HG03571 (cell line): ENCODE data around the gene LRBA.

Experiments used
- ATAC-seq: cut with Tn5 transposase; IDR thresholded peaks from one replicate; pipeline ENCODE4 v1.9.1; 2021; ENCODE audit not compliant: unreplicated experiment

LRBA gene

GRCh38 chr4:150252741-150253140 lies 762.3 kb downstream of the LRBA start:
- ATAC-seq, result no peak

- no peak for ATAC-seq
Measured at GRCh38 chr4:150252306-150252705, 762.8 kb downstream of the LRBA start.

GRCh38 chr4:150251752-150252190 lies 763.3 kb downstream of the LRBA start:
- no peak for ATAC-seq

GRCh38 chr4:150250998-150251651 lies 764.0 kb downstream of the LRBA start:
- ATAC-seq, result no peak

GRCh38 chr4:150250293-150250997 lies 764.6 kb downstream of the LRBA start:
- no peak for ATAC-seq

GRCh38 chr4:150248181-150248580 lies 766.9 kb downstream of the LRBA start:
- no peak for ATAC-seq

GRCh38 chr4:150247184-150247583 lies 767.9 kb downstream of the LRBA start:
- no peak for ATAC-seq

- no peak for ATAC-seq
Measured at GRCh38 chr4:150244600-150244999, 770.5 kb downstream of the LRBA start.

GRCh38 chr4:150243932-150244331 lies 771.2 kb downstream of the LRBA start:
- no peak for ATAC-seq

- ATAC-seq, result no peak
Measured at GRCh38 chr4:150242820-150243458, 772.1 kb downstream of the LRBA start.

- no peak for ATAC-seq
Measured at GRCh38 chr4:150240011-150240410, 775.1 kb downstream of the LRBA start.

GRCh38 chr4:150238591-150238990 lies 776.5 kb downstream of the LRBA start:
- no peak for ATAC-seq

- ATAC-seq, result no peak
Measured at GRCh38 chr4:150237110-150237872, 777.8 kb downstream of the LRBA start.

- ATAC-seq, result no peak
Measured at GRCh38 chr4:150236626-150237025, 778.5 kb downstream of the LRBA start.

GRCh38 chr4:150235808-150236271 lies 779.2 kb downstream of the LRBA start:
- no peak for ATAC-seq

GRCh38 chr4:150235317-150235716 lies 779.8 kb downstream of the LRBA start:
- ATAC-seq, result no peak

- no peak for ATAC-seq
Measured at GRCh38 chr4:150234246-150234645, 780.8 kb downstream of the LRBA start.

- no peak for ATAC-seq
Measured at GRCh38 chr4:150232029-150232428, 783.1 kb downstream of the LRBA start.

- no peak for ATAC-seq
Measured at GRCh38 chr4:150231107-150231770, 783.8 kb downstream of the LRBA start.

GRCh38 chr4:150230561-150230960 lies 784.5 kb downstream of the LRBA start:
- ATAC-seq, result no peak

- ATAC-seq, result no peak
Measured at GRCh38 chr4:150229520-150229919, 785.6 kb downstream of the LRBA start.
